NCI-H2227 treated with DMSO at 0.1 percent for 48 hours (cell line): ENCODE data around the gene ACD.

Experiments
- DNase-seq: peaks from one replicate; lab custom pipeline; 2025; lab: John Stamatoyannopoulos, UW

The ACD gene

GRCh38 chr16:67647681-67648080, 12.4 kb downstream of the ACD start:
- no peak for DNase-seq

- no peak for DNase-seq
These were observed 12.9 kb downstream of the ACD start for GRCh38 chr16:67647111-67647651.

GRCh38 chr16:67645397-67646121, 14.5 kb downstream of the ACD start:
- DNase-seq, result no peak

GRCh38 chr16:67644038-67644437, 16.0 kb downstream of the ACD start:
- no peak for DNase-seq

- no peak for DNase-seq
These were observed 18.0 kb downstream of the ACD start for GRCh38 chr16:67641779-67642708.

- no peak for DNase-seq
These were observed 22.4 kb downstream of the ACD start for GRCh38 chr16:67637625-67638024.

- DNase-seq, result no peak
These were observed 23.3 kb downstream of the ACD start for GRCh38 chr16:67636713-67637112.

- no peak for DNase-seq
These were observed 27.5 kb downstream of the ACD start for GRCh38 chr16:67632415-67633172.

GRCh38 chr16:67628216-67628615, 31.8 kb downstream of the ACD start:
- no peak for DNase-seq

- DNase-seq, result no peak
These were observed 46.3 kb downstream of the ACD start for GRCh38 chr16:67613808-67614207.

- DNase-seq, result no peak
These were observed 51.7 kb downstream of the ACD start for GRCh38 chr16:67608364-67608763.
